GM21381 (cell line): ENCODE data around the gene ISCU.
A peak's percentile ranks its signal among the peaks of the same experiment; 100 is the strongest.
"Not testable (repeated sequence)": the region's sequence is repeated elsewhere in the genome, so short reads cannot be mapped to it uniquely, and the experiment has no call there.

Experiments
- ATAC-seq: cut with Tn5 transposase; IDR thresholded peaks from one replicate; pipeline ENCODE4 v1.9.1; 2021; ENCODE audit warnings: mild to moderate bottlenecking, moderate library complexity; ENCODE audit not compliant: unreplicated experiment

ISCU gene

GRCh38 chr12:108542320-108542719 lies 20.1 kb upstream of the ISCU start:
- no peak for ATAC-seq

DNA sequence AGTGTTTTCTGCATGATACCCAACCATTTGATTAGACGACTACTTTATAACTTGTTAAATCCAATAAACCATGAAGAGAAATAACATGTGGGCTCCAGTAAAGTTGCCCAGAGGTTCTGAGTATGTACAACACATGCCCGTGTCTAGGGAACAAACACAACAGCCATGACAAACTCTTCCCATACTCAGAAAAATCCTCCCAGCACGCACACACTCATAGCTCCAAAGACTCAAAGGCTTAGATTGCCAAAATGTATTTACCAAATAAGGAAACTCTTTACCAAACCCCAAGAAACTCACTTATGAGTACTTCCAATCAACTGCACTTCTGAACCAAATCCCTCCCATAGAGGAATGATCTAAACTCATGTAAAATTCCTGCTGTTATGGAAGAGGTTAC lies 18.7 kb upstream of the ISCU start:
- no peak for ATAC-seq

DNA sequence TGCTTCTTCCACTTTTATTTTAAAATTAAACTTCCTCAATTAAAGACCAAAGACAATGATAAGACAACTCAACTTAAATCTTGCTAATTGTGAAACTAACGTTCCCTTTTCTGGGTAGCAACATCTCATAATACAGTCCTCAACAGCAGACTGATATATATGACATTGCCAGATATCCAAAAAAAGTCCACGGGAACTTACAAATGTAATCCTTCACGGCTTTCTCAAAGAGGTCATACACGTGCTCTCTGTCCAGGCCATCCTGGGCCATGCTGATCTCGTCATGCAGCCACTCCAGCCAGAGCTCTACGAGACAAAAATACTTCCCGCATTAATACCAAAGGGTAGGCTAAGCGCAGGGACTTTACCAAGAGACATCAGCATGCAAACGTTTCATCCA lies 14.7 kb upstream of the ISCU start:
- ATAC-seq = no peak

DNA sequence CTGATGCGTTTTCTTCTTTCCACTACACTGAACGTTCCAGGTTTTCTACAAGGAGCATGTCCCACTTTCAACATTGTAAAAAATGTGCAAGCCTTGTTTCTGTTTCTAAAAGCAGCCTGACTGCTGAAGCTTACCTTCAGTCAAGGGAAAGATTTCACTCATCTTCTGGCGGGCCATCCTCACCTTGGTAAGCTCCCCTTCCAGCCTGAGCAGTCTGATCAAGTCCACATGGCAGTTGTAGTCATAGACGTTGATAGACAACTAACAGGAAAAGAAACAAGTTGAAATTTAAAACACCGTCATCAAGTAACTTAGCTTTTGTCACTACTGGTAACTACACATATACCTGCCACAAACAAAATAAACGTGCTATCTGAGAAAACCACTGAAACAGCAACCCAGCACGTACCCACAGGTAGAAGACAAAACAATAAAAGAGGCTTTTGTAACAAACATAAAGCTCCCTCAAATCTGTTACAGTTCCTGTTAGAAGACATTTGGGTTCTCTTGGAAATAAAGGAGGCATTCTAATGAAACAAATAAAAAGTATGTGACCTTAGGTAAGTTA lies 13.4 kb upstream of the ISCU start:
- ATAC-seq = no peak

DNA sequence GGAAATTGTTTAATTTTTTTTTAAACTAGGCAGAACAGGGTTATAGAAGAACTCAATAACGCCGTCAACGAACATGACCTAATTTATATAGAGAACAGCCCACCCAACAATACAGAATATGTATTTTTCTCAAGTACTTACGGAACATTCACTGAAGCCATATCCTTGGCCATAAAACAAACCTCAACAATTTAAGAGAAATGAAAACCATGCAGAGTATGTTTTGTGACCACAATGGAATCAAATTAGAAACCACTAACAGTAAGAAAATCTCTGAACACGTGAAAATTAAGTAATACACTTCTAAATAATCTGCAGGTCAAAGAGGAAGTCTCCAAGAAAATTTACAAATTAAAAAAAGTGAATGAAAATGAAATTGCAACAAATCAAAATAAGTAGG lies 10.9 kb upstream of the ISCU start:
- ATAC-seq = no peak

GRCh38 chr12:108553799-108554198 lies 8.6 kb upstream of the ISCU start:
- no peak for ATAC-seq

DNA sequence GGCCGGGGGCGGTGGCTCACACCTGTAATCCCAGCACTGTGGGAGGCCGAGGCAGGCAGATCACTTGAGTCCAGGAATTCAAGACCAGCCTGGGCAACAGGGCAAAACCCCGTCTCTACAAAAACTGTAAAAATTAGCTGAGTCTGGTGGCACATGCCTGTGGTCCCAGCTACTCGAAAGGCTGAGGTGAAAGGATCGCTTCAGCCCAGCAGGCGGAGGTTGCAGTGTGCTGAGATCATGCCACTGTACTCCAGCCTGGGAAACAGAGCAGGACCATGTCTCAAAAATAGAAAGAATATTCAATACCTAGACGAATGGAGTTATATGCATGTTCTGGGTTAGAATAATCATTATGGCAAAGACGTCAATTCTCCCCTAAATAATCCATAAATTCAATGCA lies 7.0 kb upstream of the ISCU start:
- ATAC-seq = not testable (repeated sequence)

GRCh38 chr12:108559007-108559655 lies 3.3 kb upstream of the ISCU start:
- no peak for ATAC-seq

DNA sequence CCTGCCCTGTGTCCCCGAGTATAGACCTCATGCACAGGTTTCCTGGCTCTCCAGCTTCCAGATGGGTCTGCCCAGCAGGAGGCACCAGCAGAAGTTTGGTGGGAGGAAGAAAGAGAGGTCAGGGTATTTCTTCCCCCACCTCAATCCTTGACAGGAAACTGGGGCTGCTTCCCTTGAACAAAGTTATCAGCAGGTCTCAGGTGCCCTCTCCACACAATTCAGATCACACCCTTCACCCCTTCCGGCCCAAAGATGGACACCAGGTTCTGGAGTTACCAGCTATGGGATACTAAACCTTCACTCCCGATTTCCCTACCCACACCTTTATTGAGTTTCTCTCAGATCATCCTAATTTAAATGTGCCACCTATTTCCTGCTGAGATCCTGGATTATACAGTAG lies 2.6 kb upstream of the ISCU start:
- no peak for ATAC-seq

GRCh38 chr12:108560321-108560721 lies 2.1 kb upstream of the ISCU start:
- no peak for ATAC-seq

DNA sequence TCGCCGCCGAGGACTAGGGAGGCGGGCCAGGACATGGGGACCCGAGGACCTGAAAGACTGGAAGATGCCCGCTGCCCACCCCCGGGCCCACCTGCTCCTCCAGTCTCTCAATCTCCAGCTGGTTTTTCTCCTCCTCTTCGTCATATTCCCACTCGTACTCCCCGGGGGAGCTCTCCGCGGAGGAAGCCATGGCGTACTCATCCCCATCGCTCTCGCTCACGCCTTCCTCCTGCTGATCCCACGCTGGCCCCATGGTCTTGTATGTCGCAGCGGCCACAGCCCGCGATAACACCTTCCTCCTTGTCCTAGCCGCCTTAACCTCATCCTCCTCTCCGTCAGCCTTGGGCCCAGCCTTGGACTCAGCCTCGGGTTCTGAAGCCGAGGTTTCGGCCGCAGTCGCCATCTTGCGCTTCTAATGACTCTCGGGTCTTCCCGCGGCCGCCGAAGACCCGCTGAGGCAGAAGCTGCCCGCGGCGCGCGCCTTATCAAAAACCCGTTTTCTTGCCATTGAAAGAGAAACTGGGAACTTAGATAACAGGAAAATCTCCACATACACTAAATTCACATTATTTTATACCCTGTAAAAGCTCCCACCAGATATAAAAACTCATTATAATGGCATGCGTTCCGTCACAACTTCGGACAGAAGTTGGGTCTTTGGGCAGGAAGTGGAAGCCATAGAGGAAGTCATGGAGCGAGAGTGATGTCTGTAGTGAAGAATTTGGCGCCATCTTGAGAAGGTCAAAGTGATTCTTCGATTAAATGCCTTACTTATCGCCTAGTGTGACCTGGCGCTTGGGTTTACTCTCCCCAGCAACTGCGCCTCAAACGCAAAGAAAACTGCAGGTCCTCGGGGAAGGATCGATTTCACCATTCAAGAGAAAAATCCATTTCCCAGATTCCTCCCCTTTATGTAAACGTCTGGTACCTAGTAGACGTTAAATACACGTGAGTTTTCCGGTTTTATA lies 1.4 kb upstream of the ISCU start, which contains the start of gene SART3:
SART3 (minus strand) TSS at position 422 of the 968 bp plus-strand sequence; CDS start at position 403, 19 bp downstream.
- ATAC-seq = peak; percentile 37

- ATAC-seq = no peak
Observed at GRCh38 chr12:108561852-108562347, 496 bp upstream of the ISCU start.

- ATAC-seq = peak; percentile 35
Observed at GRCh38 chr12:108563136-108563803, 874 bp downstream of the ISCU start.

DNA sequence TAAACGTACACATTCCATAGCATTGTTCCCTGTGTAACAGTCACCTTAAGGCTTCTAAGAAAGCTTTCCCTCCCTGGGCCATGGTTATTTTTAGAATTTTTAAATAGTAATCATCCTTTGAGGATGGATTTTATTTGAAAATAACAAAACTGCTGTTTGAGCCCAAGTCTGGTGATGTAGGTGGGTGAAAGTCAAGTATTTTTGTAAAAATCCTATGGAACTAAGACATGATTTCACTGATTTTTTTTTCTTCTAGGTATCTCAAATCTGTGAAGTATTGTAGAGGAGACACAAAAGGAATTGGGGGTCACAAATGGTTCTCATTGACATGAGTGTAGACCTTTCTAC lies 1.4 kb downstream of the ISCU start:
- ATAC-seq = no peak

- no peak for ATAC-seq
Observed at GRCh38 chr12:108564724-108565123, 2.3 kb downstream of the ISCU start.

DNA sequence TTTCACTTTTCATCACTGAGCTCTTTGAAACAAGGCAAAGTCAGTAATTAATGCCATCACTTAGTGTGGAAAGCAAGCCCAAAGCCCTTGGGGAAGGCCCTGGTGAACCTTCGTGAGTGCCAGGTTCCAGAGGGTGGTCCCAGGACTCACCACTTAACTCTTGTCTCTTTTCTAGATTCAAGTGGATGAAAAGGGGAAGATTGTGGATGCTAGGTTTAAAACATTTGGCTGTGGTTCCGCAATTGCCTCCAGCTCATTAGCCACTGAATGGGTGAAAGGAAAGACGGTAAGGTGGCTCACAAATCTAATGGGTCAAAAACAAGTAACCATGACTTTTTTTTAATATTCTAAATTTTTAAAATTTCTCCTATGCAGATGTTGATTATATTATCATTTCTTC lies 2.8 kb downstream of the ISCU start:
- ATAC-seq = no peak

- ATAC-seq = no peak
Observed at GRCh38 chr12:108565976-108566375, 3.6 kb downstream of the ISCU start.

- no peak for ATAC-seq
Observed at GRCh38 chr12:108566452-108566851, 4.1 kb downstream of the ISCU start.

GRCh38 chr12:108567406-108568337 lies 5.3 kb downstream of the ISCU start:
- no peak for ATAC-seq
